H9 (cell line): Measurements from ENCODE around the gene DCAF8. TPM values are rescaled to one million over a fixed set of nuclear protein-coding genes. Genes with fewer than 3 reads are reported as not detected.

Experiments
- DNase-seq: peaks from one replicate; pipeline ENCODE4 v3.0.0-alpha.2; 2017
- H2AFZ ChIP-seq: one replicate; pipeline ENCODE4 v1.6.1; 2013; ENCODE audit warnings: mild to moderate bottlenecking, low read length, control low read depth, moderate library complexity
- H2AK5ac ChIP-seq: 2 replicates; pipeline ENCODE4 v1.6.1; 2013; ENCODE audit warnings: low read length, control low read depth, mixed read lengths; ENCODE audit not compliant: insufficient read length
- H2BK120ac ChIP-seq: one replicate; pipeline ENCODE4 v1.6.1; 2013; ENCODE audit warnings: low read depth, mild to moderate bottlenecking, low read length, control low read depth, inconsistent platforms; ENCODE audit not compliant: poor library complexity, severe bottlenecking
- H2BK12ac ChIP-seq: 2 replicates; pipeline ENCODE4 v1.6.1; 2013; ENCODE audit warnings: low read length, control low read depth, mixed read lengths, low read depth; ENCODE audit not compliant: insufficient read length
- H2BK15ac ChIP-seq: 2 replicates; pipeline ENCODE4 v1.6.1; 2013; ENCODE audit warnings: low read depth, low read length, control low read depth
- H2BK20ac ChIP-seq: one replicate; pipeline ENCODE4 v1.6.1; 2013; ENCODE audit warnings: low read depth, mild to moderate bottlenecking, low read length, control low read depth, inconsistent platforms; ENCODE audit not compliant: poor library complexity, severe bottlenecking
- H2BK5ac ChIP-seq: 2 replicates; pipeline ENCODE4 v1.6.1; 2013; ENCODE audit warnings: low read length, control low read depth, mixed read lengths; ENCODE audit not compliant: insufficient read length
- H3K14ac ChIP-seq: 2 replicates; pipeline ENCODE4 v1.6.1; 2013; ENCODE audit warnings: low read length, control low read depth; ENCODE audit not compliant: insufficient read depth
- H3K18ac ChIP-seq: 2 replicates; pipeline ENCODE4 v1.6.1; 2013; ENCODE audit warnings: low read depth, mild to moderate bottlenecking, mixed read lengths, low read length, control low read depth; ENCODE audit not compliant: insufficient read length
- H3K23ac ChIP-seq: 2 replicates; pipeline ENCODE4 v1.6.1; 2013; ENCODE audit warnings: low read length, control low read depth, mixed read lengths, low read depth; ENCODE audit not compliant: insufficient read length
- H3K23me2 ChIP-seq: 2 replicates; pipeline ENCODE4 v1.6.1; 2013; ENCODE audit warnings: low read depth, mild to moderate bottlenecking, mixed read lengths, low read length, control low read depth; ENCODE audit not compliant: insufficient read length, poor library complexity, severe bottlenecking
- H3K27ac ChIP-seq: 2 replicates; pipeline ENCODE4 v1.5.1; 2013; ENCODE audit warnings: low read length, control low read depth, mixed read lengths, low read depth; ENCODE audit not compliant: insufficient read length
- H3K27me3 ChIP-seq: 2 replicates; pipeline ENCODE4 v1.6.1; 2013; ENCODE audit warnings: low read length, control low read depth, inconsistent platforms; ENCODE audit not compliant: insufficient read depth
- H3K4ac ChIP-seq: 2 replicates; pipeline ENCODE4 v1.6.1; 2013; ENCODE audit warnings: low read depth, mild to moderate bottlenecking, control low read depth, inconsistent platforms, low read length, moderate library complexity
- H3K4me1 ChIP-seq: 2 replicates; pipeline ENCODE4 v1.6.1; 2013; ENCODE audit warnings: low read length, control low read depth, inconsistent platforms; ENCODE audit not compliant: insufficient read depth
- H3K4me2 ChIP-seq: 2 replicates; pipeline ENCODE4 v1.6.1; 2013; ENCODE audit warnings: low read length, control low read depth, mixed read lengths; ENCODE audit not compliant: insufficient read length, insufficient read depth
- H3K56ac ChIP-seq: 2 replicates; pipeline ENCODE4 v1.6.1; 2013; ENCODE audit warnings: low read depth, mild to moderate bottlenecking, mixed read lengths, low read length, control low read depth; ENCODE audit not compliant: insufficient read length
- H3K79me1 ChIP-seq: 2 replicates; pipeline ENCODE4 v1.6.1; 2013; ENCODE audit warnings: low read depth, mild to moderate bottlenecking, moderate library complexity, low read length, control low read depth, inconsistent platforms; ENCODE audit not compliant: insufficient read depth, poor library complexity, severe bottlenecking
- H3K79me2 ChIP-seq: 2 replicates; pipeline ENCODE4 v1.6.1; 2013; ENCODE audit warnings: low read length, control low read depth, inconsistent platforms; ENCODE audit not compliant: insufficient read depth
- H3K9ac ChIP-seq: 2 replicates; pipeline ENCODE4 v1.6.1; 2013; ENCODE audit warnings: low read length, control low read depth, mixed read lengths; ENCODE audit not compliant: insufficient read length; ENCODE audit errors: extremely low read depth
- H3K9me3 ChIP-seq: one replicate; pipeline ENCODE4 v1.6.1; 2013; ENCODE audit warnings: low read depth, low read length, inconsistent platforms; ENCODE audit not compliant: control insufficient read depth
- H3T11ph ChIP-seq: one replicate; pipeline ENCODE4 v1.6.1; 2013; ENCODE audit warnings: mild to moderate bottlenecking, low read length, control low read depth, inconsistent platforms
- H4K20me1 ChIP-seq: one replicate; pipeline ENCODE4 v1.6.1; 2013; ENCODE audit not compliant: control insufficient read depth, insufficient read length, insufficient read depth
- H4K5ac ChIP-seq: 2 replicates; pipeline ENCODE4 v1.6.1; 2013; ENCODE audit warnings: low read depth, mild to moderate bottlenecking, mixed read lengths, low read length, control low read depth; ENCODE audit not compliant: insufficient read length
- H4K8ac ChIP-seq: replicated peaks from 2 replicates; pipeline ENCODE4 v1.6.1; 2013; ENCODE audit warnings: low read length, control low read depth, mixed read lengths, low read depth; ENCODE audit not compliant: insufficient read length
- H4K91ac ChIP-seq: 2 replicates; pipeline ENCODE4 v1.6.1; 2013; ENCODE audit warnings: low read depth, mild to moderate bottlenecking, moderate library complexity, mixed read lengths, low read length, control low read depth; ENCODE audit not compliant: insufficient read length
- H3K27ac Mint-ChIP-seq, 3 experiments: 2 replicates in 2 of 3; 3 replicates in 1 of 3; pipeline ENCODE4 v1.8.0; 2020 to 2021; ENCODE audit warnings: mixed read lengths in 3 of 3, mild to moderate bottlenecking in 1 of 3, moderate library complexity in 1 of 3
- H3K27me3 Mint-ChIP-seq: 2 replicates; pipeline ENCODE4 v1.8.0; 2021; ENCODE audit warnings: low read depth, mild to moderate bottlenecking, moderate library complexity, mixed read lengths
- H3K36me3 Mint-ChIP-seq, 3 experiments: 2 replicates in 2 of 3; 3 replicates in 1 of 3; pipeline ENCODE4 v1.8.0; 2020 to 2021; ENCODE audit warnings: low read depth in 3 of 3, mixed read lengths in 3 of 3; ENCODE audit not compliant: insufficient read depth in 1 of 3
- H3K4me1 Mint-ChIP-seq, 2 experiments: 2 replicates each; pipeline ENCODE4 v1.8.0; 2020; ENCODE audit warnings: mixed read lengths in 2 of 2
- H3K4me3 Mint-ChIP-seq, 2 experiments: 2 replicates in 1 of 2; 3 replicates in 1 of 2; pipeline ENCODE4 v1.8.0; 2020 to 2021; ENCODE audit warnings: mild to moderate bottlenecking in 2 of 2, mixed read lengths in 2 of 2, moderate library complexity in 1 of 2
- H3K9me3 Mint-ChIP-seq, 2 experiments: 2 replicates in 1 of 2; 3 replicates in 1 of 2; pipeline ENCODE4 v1.8.0; 2020; ENCODE audit warnings: mild to moderate bottlenecking in 2 of 2, mixed read lengths in 2 of 2, moderate library complexity in 1 of 2
- WGBS: extraction: QIAGEN DNeasy Blood & Tissue Kit; methylation state at CpG from one replicate; pipeline ENCODE4 v1.1.7; 2013; ENCODE audit warnings: missing lambda C conversion rate, low lambda C conversion rate, mixed read lengths; ENCODE audit not compliant: insufficient read length; ENCODE audit errors: extremely low coverage; 5-methylcytosine and 5-hydroxymethylcytosine counted together
- total RNA-seq: library from RNA; stranded (reverse); gene quantifications from 2 replicates; pipeline ENCODE4 v1.2.1, GENCODE V29; 2021
- TF ChIP-seq, protein P1 (sequence below): fragments of 200-600 bp; sonication (generic); conservative IDR thresholded peaks from 3 replicates; pipeline ENCODE4 v1.8.0; 2021; ENCODE audit warnings: antibody characterized with exemption, mild to moderate bottlenecking

DCAF8 gene
- total RNA-seq, 1 experiment from 2014 or later: 106 TPM

- Mint-ChIP-seq H3K4me1 (peaks cover 14 to 16% of the 10 kb centered on the region in 2 experiments), H3K27me3 (no peaks in the 10 kb centered on the region), H3K4me3 (peak within 1 kb of the TSS; percentile 87 to 96), H3K36me3 (peaks cover 20 to 48% (median 46%) of the 10 kb centered on the region in 3 experiments), H3K9me3 (no peaks in the 10 kb centered on the region), H3K27ac (peak within 1 kb of the TSS; percentile 86 to 96 (median 86))
- peak; percentile 95 for DNase-seq
- Histone ChIP-seq H3T11ph (no peak within 1 kb of the TSS), H3K18ac (peak within 1 kb of the TSS; percentile 62), H3K56ac (no peak within 1 kb of the TSS), H3K23ac (no peak within 1 kb of the TSS), H2AFZ (no peak within 1 kb of the TSS), H4K5ac (no peak within 1 kb of the TSS), H3K4me2 (peak within 1 kb of the TSS; percentile 97), H3K79me2 (peaks cover 5% of the 10 kb centered on the region; the same call in 1 of the 2 replicates), H2BK5ac (no peak within 1 kb of the TSS), H4K20me1 (no peaks in the 10 kb centered on the region), H3K79me1 (no peaks in the 10 kb centered on the region), H3K27ac (no peak within 1 kb of the TSS), H3K14ac (peak within 1 kb of the TSS; percentile 80; the same call in 1 of the 2 replicates), H3K9ac (peak within 1 kb of the TSS; percentile 87), H2BK12ac (no peak within 1 kb of the TSS), H2AK5ac (no peak within 1 kb of the TSS), H2BK120ac (no peak within 1 kb of the TSS), H3K4ac (no peak within 1 kb of the TSS), H4K91ac (no peak within 1 kb of the TSS), H4K8ac (no peak within 1 kb of the TSS), H3K23me2 (peaks cover 4% of the 10 kb centered on the region), H2BK20ac (no peak within 1 kb of the TSS), H3K9me3 (no peaks in the 10 kb centered on the region), H3K27me3 (no peaks in the 10 kb centered on the region), H2BK15ac (no peak within 1 kb of the TSS), H3K4me1 (0 out of 2 replicates have a peak, but pooled peaks cover 2% of the 10 kb centered on the region)
- TF ChIP-seq, protein P1, sequence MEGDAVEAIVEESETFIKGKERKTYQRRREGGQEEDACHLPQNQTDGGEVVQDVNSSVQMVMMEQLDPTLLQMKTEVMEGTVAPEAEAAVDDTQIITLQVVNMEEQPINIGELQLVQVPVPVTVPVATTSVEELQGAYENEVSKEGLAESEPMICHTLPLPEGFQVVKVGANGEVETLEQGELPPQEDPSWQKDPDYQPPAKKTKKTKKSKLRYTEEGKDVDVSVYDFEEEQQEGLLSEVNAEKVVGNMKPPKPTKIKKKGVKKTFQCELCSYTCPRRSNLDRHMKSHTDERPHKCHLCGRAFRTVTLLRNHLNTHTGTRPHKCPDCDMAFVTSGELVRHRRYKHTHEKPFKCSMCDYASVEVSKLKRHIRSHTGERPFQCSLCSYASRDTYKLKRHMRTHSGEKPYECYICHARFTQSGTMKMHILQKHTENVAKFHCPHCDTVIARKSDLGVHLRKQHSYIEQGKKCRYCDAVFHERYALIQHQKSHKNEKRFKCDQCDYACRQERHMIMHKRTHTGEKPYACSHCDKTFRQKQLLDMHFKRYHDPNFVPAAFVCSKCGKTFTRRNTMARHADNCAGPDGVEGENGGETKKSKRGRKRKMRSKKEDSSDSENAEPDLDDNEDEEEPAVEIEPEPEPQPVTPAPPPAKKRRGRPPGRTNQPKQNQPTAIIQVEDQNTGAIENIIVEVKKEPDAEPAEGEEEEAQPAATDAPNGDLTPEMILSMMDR: no peak
- no CpG with 5 or more reads among the region's 27 CpGs for whole genome bisulfite sequencing
Measured at GRCh38 chr1:160284782-160285344, 22.5 kb upstream of the DCAF8 start, which contains the start of gene PEX19. Gene PEX19, minus strand, starts transcription at chr1:160285133. Its CDS starts 9 bp downstream, at chr1:160285124.
